Rectal smooth muscle tissue (tissue), 1 donor: ENCODE measurements around the gene ASPHD2.
"Not testable (repeated sequence)": the region's sequence is repeated elsewhere in the genome, so short reads cannot be mapped to it uniquely, and the experiment has no call there.

ENCODE experiments used
- H3K27ac ChIP-seq: one replicate; pipeline ENCODE4 v1.7.0; 2013; ENCODE audit warnings: low read depth, low read length, inconsistent platforms
- H3K27me3 ChIP-seq: one replicate; pipeline ENCODE4 v1.7.0; 2013; ENCODE audit warnings: low read length; ENCODE audit not compliant: control insufficient read depth, insufficient read depth
- H3K36me3 ChIP-seq: one replicate; pipeline ENCODE4 v1.7.0; 2013; ENCODE audit warnings: low read length; ENCODE audit not compliant: control insufficient read depth, insufficient read depth
- H3K4me1 ChIP-seq: one replicate; pipeline ENCODE4 v1.7.0; 2013; ENCODE audit warnings: low read length; ENCODE audit not compliant: control insufficient read depth, insufficient read depth
- H3K4me3 ChIP-seq: one replicate; pipeline ENCODE4 v1.7.0; 2013; ENCODE audit warnings: low read length
- H3K9ac ChIP-seq: one replicate; pipeline ENCODE4 v1.7.0; 2013; ENCODE audit warnings: low read length

ASPHD2 gene

DNA sequence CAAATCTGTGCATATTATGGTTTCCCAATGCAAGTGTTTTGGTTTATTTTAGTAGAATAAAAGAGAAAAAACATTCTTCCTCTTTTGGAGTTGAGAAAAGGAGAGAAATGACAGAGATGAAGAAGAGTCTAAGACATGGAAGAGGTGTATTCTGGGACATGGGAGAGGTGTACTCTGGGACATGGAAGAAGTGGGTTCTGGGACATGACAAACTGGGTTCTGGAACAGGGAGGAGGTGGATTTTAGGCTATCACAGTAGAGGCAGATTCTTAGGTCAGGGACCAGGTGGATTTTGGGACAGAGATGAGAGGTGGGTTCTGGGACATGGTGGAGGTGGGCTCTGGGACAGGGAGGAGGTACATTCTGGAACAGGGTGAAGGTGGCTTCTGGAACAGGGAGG lies 2.1 kb upstream of the ASPHD2 start:
- H3K27me3 ChIP-seq = no peaks in the 10 kb centered on the region
- no peak overlapping the region for H3K27ac ChIP-seq
- H3K9ac ChIP-seq = no peak overlapping the region
- H3K4me3 ChIP-seq = no peak overlapping the region
- H3K4me1 ChIP-seq = no peaks in the 10 kb centered on the region
- H3K36me3 ChIP-seq = no peaks in the 10 kb centered on the region

DNA sequence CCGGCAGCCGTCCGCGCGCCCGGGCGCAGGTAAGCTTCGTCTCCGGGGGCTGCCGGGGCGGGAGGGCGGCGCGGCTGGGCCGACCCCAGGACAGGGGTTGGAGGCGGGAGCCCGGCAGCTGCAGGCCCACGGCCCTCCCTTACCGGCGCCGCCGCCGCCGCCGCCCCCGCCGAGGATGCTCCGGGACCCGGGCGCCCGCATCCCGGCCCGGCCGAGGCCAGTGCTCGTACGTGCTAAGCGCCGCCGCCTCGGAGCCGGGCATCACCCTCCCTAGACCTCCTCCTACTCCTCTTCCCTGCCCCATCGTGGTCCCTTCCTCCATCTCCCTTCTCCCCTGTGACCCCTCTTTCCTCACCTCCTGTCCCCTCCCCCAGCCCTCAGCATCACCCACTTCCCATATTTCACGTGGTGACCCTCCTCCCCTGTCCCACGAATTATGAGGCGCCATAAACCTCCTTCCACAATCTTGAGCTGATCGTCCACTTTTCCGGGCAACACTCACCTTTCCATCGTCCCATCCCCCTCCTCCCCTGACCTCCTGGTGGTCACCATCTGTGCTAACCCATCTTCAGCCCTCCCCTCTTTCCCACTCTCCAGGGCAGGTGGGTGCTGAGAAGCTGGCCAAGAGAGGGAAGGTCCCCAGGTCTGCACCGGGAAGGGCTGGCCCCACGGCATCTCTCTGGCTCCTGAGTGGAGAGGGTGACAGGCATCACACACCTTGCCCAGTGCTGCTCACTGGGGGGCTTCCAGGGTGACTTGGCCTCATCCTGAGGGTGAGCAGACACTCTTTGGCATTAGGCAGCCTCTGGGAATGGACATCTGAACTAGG lies 612 bp downstream of the ASPHD2 start:
- Histone ChIP-seq H3K36me3 (no peaks in the 10 kb centered on the region), H3K4me3 (peak overlapping the region; percentile 72), H3K27ac (no peak overlapping the region), H3K4me1 (no peaks in the 10 kb centered on the region), H3K9ac (no peak overlapping the region), H3K27me3 (no peaks in the 10 kb centered on the region)

DNA sequence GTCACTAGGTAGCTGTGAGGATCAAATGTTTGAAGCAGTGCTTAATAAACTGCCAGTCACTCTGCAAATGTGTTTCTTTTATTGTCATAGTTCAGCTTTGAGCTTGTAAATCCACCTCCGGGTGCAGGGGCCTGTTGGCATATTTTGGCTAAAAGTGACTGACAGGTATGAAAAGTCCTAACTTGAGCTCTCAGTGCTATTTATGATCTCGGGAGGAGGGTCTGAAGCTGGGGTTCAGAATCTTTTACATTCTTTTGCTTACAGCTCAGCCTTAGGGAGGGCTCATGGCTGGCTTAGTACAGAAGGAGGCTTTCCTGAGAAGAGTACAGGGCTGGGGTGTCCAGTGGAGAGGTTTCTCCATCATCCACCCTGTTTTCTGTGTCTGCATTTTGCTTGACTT lies 1.5 kb downstream of the ASPHD2 start:
- Histone ChIP-seq H3K27me3 (no peaks in the 10 kb centered on the region), H3K9ac (no peak overlapping the region), H3K27ac (no peak overlapping the region), H3K4me3 (no peak overlapping the region), H3K36me3 (no peaks in the 10 kb centered on the region), H3K4me1 (no peaks in the 10 kb centered on the region)

DNA sequence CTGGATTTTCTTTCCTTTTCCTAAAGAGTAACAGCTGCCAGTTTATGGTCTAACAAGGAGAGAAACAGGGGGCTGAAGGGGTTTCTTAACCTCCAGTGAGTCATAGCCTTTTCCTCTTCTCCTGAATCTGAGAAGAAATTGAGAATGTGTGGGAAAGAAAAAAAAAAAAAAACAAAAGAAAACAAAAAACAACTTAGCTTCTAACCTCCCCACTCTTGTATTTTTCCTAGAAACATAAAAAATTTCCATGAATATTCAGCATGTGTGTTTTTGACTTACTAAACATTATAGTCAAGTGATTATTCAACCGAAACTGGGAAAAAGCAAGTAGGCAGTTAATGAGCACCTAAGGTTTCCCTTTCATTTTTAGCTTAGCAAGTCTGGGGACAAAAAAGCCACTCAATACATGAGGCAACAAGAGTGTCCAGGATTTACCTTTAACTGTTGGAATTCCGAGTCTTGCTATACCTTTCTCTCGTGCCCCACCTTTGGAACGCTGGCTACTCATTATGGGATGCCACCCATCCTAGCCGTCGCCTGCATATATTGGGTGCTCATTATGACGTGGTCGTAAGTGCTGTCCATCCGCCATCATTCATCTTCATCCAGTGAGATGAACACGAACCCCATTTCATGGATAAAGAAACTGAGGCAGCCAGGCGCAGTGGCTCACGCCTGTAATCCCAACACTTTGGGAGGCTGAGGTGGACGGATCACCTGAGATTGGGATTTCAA lies 2.4 kb downstream of the ASPHD2 start:
- H3K4me3 ChIP-seq = no peak overlapping the region
- no peak overlapping the region for H3K27ac ChIP-seq
- H3K4me1 ChIP-seq = no peaks in the 10 kb centered on the region
- H3K36me3 ChIP-seq = no peaks in the 10 kb centered on the region
- H3K9ac ChIP-seq = no peak overlapping the region
- no peaks in the 10 kb centered on the region for H3K27me3 ChIP-seq

DNA sequence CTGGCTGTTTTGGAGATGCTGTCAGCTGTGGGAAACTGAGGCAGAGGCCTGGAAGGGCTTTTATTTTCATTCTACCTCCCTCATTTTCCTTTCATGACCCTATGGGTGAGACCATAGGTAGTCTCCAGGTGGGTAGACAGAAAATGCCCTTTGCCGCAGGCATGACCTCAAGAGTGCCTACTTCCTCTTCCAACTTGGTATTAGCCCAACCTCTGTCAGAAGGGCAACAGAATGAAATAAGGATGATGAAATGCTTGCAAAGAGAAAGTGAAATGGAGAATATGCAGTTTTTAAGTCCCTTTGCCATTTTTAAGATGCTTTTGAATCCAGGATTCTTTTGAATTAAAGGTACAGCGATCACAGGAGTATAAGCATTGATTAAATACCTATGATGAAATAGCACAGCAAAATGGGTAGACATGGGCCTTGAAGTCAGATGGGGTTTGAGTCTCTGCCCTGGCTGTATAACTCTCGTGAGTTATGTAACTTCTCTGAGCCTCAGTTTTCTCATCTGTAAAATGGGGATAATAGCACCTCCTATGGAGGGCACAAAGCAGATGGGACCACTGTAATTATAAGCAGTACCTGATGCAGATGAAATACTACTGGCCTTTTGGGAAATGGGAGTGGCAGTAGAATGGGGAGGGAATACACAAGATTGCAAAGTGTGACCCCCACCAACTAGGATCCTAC lies 3.7 kb downstream of the ASPHD2 start:
- no peaks in the 10 kb centered on the region for H3K36me3 ChIP-seq
- H3K4me1 ChIP-seq = no peaks in the 10 kb centered on the region
- no peak overlapping the region for H3K9ac ChIP-seq
- H3K4me3 ChIP-seq = no peak overlapping the region
- H3K27me3 ChIP-seq = no peaks in the 10 kb centered on the region
- no peak overlapping the region for H3K27ac ChIP-seq

DNA sequence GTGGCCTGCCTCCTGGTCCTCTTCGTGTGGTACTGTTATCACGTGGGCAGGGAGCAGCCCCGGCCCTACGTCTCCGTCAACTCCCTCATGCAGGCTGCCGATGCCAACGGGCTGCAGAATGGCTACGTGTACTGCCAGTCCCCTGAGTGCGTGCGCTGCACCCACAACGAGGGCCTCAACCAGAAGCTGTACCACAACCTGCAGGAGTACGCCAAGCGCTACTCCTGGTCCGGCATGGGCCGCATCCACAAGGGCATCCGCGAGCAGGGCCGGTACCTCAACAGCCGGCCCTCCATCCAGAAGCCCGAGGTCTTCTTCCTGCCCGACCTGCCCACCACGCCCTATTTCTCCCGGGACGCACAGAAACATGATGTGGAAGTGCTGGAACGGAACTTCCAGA lies 4.7 kb downstream of the ASPHD2 start:
- Histone ChIP-seq H3K27ac (no peak overlapping the region), H3K9ac (no peak overlapping the region), H3K27me3 (no peaks in the 10 kb centered on the region), H3K4me3 (no peak overlapping the region), H3K36me3 (no peaks in the 10 kb centered on the region), H3K4me1 (no peaks in the 10 kb centered on the region)

DNA sequence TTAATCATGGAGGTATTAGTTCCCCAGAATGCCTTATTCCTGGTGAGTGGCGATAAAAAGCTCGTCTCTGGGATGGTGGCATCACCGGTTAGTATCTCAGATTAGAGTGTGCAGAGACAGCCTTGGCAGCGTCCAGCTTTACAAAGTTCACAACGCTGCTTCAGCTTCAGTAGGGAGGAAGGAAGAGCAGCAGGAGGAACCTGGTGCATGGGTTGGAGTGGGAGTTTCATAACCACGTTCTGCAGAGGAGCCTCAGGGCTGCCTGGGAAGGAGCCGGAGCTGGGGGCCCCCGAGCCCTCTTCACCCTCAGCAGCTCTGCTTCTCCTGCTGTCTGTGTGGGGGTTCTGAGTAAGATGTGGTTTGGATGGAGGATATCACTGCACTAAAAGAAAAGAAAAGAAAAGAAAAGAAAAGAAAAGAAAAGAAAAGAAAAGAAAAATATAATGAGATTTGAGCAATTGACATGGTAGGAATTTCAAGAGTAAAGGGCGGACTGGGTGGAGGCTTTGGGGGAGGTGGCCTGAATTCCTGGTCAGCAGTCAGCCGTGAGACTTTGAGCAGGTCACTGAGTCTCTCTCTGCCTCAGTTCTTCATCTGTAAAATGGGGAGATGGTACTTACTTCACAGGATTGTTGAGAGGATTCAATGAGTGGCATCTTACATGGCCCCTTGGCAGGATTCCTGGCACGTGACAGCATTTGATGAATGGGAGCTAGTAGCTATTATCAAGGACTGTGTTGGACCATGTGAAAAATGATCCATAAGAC lies 6.5 kb downstream of the ASPHD2 start:
- Histone ChIP-seq H3K9ac (no peak overlapping the region), H3K4me1 (no peaks in the 10 kb centered on the region), H3K27me3 (no peaks in the 10 kb centered on the region), H3K36me3 (no peaks in the 10 kb centered on the region), H3K4me3 (no peak overlapping the region), H3K27ac (no peak overlapping the region)

DNA sequence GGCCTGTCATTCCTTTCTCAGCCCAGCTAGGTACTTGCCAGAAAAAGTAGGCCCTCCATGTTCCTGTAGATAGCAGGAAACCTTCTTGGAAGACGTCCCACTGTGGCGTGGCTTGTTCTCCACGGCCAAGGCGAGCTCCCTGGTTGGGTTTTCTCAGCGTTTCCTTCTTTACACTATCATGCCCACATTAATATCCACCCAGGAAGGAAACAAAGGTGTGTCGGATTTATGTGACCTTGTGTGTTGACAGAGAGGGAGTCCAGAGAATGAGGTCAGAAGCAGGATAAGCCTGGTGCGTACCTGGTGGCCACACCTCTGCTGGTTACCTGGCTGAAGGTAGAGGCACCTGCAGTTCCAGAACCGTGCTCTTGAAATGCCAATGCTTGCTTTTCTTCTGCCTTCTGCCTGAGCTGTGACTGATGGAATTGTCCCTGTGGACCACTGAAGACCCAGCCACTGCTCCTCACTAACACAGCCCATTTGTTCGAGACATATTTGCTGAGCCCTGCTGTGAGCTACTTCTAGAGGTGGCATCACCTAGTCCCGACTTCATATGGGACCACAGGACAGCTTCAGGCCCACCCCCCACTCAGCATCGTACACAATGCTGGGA lies 7.9 kb downstream of the ASPHD2 start:
- Histone ChIP-seq H3K9ac (no peak overlapping the region), H3K27ac (no peak overlapping the region), H3K4me1 (no peaks in the 10 kb centered on the region), H3K27me3 (no peaks in the 10 kb centered on the region), H3K36me3 (no peaks in the 10 kb centered on the region), H3K4me3 (no peak overlapping the region)

DNA sequence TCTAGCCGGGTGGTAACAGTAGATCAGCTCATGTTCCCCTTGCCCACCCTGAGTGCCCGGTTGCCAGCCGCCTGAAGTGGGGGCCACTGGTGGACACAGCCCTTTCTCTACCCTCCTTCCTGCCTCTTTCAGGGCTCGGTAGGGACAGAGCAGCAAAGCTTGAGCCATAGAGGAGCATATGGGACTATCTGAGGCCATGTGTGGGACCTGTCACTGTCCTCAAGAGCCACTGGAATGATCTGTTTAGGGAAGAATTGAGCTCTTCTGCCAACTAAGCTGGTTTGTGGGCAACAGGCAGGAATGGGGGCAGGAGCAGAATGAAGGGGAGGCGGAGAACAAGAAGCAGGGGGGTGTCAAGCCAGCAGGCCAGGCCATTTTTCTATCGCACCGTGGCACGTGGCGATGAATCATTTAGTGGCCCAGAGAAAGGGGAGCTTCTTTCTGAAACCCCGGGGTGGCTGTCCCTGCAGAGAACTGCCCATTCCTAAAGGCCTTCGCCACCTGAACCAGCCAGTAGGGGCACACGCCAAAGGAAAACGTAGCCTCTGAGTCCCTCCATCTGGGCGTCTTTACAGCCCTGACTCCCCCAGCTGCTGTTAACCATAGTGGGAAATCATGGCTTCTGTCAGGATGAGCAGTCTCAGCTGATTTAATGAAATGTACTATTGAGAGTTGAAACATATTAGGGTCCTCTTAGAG lies 8.8 kb downstream of the ASPHD2 start:
- H3K27ac ChIP-seq = no peak overlapping the region
- no peaks in the 10 kb centered on the region for H3K27me3 ChIP-seq
- H3K4me3 ChIP-seq = no peak overlapping the region
- H3K36me3 ChIP-seq = no peaks in the 10 kb centered on the region
- no peak overlapping the region for H3K9ac ChIP-seq
- no peaks in the 10 kb centered on the region for H3K4me1 ChIP-seq

DNA sequence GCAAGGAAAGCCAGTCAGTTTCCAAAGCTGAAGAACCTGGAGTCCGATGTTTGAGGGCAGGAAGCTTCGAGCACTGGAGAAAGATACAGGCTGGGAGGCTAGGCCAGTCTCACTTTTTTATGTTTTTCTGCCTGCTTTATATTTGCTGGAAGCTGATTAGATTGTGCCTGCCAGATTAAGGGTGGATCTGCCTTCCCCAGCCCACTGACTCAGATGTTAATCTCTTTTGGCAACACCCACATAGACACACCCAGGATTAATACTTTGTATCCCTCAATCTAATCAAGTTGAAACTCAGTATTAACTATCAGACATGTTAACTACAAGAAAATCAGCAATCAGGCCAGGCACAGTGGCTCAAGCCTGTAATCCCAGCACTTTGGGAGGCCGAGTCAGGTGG lies 9.7 kb downstream of the ASPHD2 start:
- H3K27ac ChIP-seq, H3K9ac ChIP-seq, H3K36me3 ChIP-seq, H3K27me3 ChIP-seq, H3K4me3 ChIP-seq, H3K4me1 ChIP-seq: not testable (repeated sequence)

DNA sequence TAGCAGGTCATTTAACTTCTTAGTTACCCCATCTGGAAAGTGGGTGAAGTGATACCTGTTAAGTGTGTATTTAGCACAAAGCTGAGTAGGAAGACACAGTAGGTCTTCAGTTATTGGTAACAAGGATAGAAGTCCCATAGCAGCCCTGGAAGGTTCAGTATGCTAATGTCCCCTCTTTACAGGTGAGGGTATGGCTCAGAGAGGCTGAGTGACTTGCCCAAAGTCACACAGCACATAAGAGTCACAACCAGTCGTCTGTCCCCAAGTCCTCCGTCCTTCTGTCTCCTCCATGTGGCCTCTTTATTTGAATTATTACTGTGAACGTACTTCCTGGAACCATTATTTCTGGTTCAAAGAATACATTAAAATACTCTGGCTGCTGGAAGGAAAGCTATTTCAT lies 10.5 kb downstream of the ASPHD2 start:
- Histone ChIP-seq H3K27me3 (no peaks in the 10 kb centered on the region), H3K4me1 (no peaks in the 10 kb centered on the region), H3K27ac (no peak overlapping the region), H3K36me3 (no peaks in the 10 kb centered on the region), H3K9ac (no peak overlapping the region), H3K4me3 (no peak overlapping the region)
